ENCODE data around the gene ZC3H7B. TPM values are rescaled to one million over a fixed set of nuclear protein-coding genes. Genes with fewer than 3 reads are reported as not detected.
A peak's percentile ranks its signal among the peaks of the same experiment; 100 is the strongest.
"Not testable (repeated sequence)": the region's sequence is repeated elsewhere in the genome, so short reads cannot be mapped to it uniquely, and the experiment has no call there.

ZC3H7B gene
- polyA plus RNA-seq, 3 donors = 68.3 to 85.9 (median 76.5) TPM

GRCh38 chr22:41368543-41369423 lies 67.5 kb downstream of the ZC3H7B start:
- no peak for DNase-seq (ENCODE audit: low read depth in 3 of 3, low spot score in 2 of 3)

GRCh38 chr22:41369424-41369745 lies 68.1 kb downstream of the ZC3H7B start:
- no peak for DNase-seq (ENCODE audit: low read depth in 3 of 3, low spot score in 2 of 3)

GRCh38 chr22:41369837-41370236 lies 68.5 kb downstream of the ZC3H7B start:
- DNase-seq (ENCODE audit: low read depth in 3 of 3, low spot score in 2 of 3) = no peak

- DNase-seq (ENCODE audit: low read depth in 3 of 3, low spot score in 2 of 3) = no peak
These were observed 76.5 kb downstream of the ZC3H7B start for GRCh38 chr22:41377846-41378245.

- DNase-seq (ENCODE audit: low read depth in 3 of 3, low spot score in 2 of 3) = peak; percentile 56 to 61 (median 59)
These were observed 79.6 kb downstream of the ZC3H7B start for GRCh38 chr22:41380993-41381328.

- peak; percentile 91 to 96 (median 94) for DNase-seq (ENCODE audit: low read depth in 3 of 3, low spot score in 2 of 3)
These were observed 80.2 kb downstream of the ZC3H7B start, which contains the start of gene TEF for GRCh38 chr22:41381329-41382097. Gene TEF, plus strand, starts transcription at chr22:41381942. Its CDS starts 103 bp downstream, at chr22:41382045.

GRCh38 chr22:41382098-41382578 lies 80.8 kb downstream of the ZC3H7B start:
- peak in 2 of 3 donors; percentile 32 to 45 for DNase-seq (ENCODE audit: low read depth in 3 of 3, low spot score in 2 of 3)

GRCh38 chr22:41382610-41383009 lies 81.3 kb downstream of the ZC3H7B start:
- DNase-seq (ENCODE audit: low read depth in 3 of 3, low spot score in 2 of 3) = no peak

GRCh38 chr22:41383085-41383484 lies 81.8 kb downstream of the ZC3H7B start:
- DNase-seq (ENCODE audit: low read depth in 3 of 3, low spot score in 2 of 3) = no peak

- no peak for DNase-seq (ENCODE audit: low read depth in 3 of 3, low spot score in 2 of 3)
These were observed 82.8 kb downstream of the ZC3H7B start for GRCh38 chr22:41384128-41384527.

- no peak for DNase-seq (ENCODE audit: low read depth in 3 of 3, low spot score in 2 of 3)
These were observed 86.0 kb downstream of the ZC3H7B start for GRCh38 chr22:41387341-41387740.

GRCh38 chr22:41394012-41394356 lies 92.7 kb downstream of the ZC3H7B start:
- DNase-seq (ENCODE audit: low read depth in 3 of 3, low spot score in 2 of 3) = no peak

- DNase-seq (ENCODE audit: low read depth in 3 of 3, low spot score in 2 of 3) = no peak
These were observed 94.4 kb downstream of the ZC3H7B start for GRCh38 chr22:41395531-41396240.

- no peak for DNase-seq (ENCODE audit: low read depth in 3 of 3, low spot score in 2 of 3)
These were observed 96.0 kb downstream of the ZC3H7B start for GRCh38 chr22:41397143-41397811.

GRCh38 chr22:41398921-41399320 lies 97.6 kb downstream of the ZC3H7B start:
- DNase-seq (ENCODE audit: low read depth in 3 of 3, low spot score in 2 of 3) = no peak

- no peak for DNase-seq (ENCODE audit: low read depth in 3 of 3, low spot score in 2 of 3)
These were observed 100.7 kb downstream of the ZC3H7B start for GRCh38 chr22:41401781-41402648.

- not testable (repeated sequence) for DNase-seq (ENCODE audit: low read depth in 3 of 3, low spot score in 2 of 3)
These were observed 101.5 kb downstream of the ZC3H7B start for GRCh38 chr22:41402851-41403250.

- peak in 1 of 3 donors; percentile 55 for DNase-seq (ENCODE audit: low read depth in 3 of 3, low spot score in 2 of 3)
These were observed 102.4 kb downstream of the ZC3H7B start for GRCh38 chr22:41403532-41404318.

GRCh38 chr22:41405588-41405987 lies 104.3 kb downstream of the ZC3H7B start:
- DNase-seq (ENCODE audit: low read depth in 3 of 3, low spot score in 2 of 3) = no peak
